CD4-positive, alpha-beta T cell treated with Interleukin-4 for 4 hours (primary cell): ENCODE data around the gene KRT77.
"Not testable (repeated sequence)": the region's sequence is repeated elsewhere in the genome, so short reads cannot be mapped to it uniquely, and the experiment has no call there.

Experiments used
- DNase-seq: peaks from one replicate; pipeline ENCODE4 v3.0.0-alpha.2; 2020

Gene KRT77

GRCh38 chr12:52673713-52674432, 29.5 kb downstream of the KRT77 start:
- no peak for DNase-seq

DNA sequence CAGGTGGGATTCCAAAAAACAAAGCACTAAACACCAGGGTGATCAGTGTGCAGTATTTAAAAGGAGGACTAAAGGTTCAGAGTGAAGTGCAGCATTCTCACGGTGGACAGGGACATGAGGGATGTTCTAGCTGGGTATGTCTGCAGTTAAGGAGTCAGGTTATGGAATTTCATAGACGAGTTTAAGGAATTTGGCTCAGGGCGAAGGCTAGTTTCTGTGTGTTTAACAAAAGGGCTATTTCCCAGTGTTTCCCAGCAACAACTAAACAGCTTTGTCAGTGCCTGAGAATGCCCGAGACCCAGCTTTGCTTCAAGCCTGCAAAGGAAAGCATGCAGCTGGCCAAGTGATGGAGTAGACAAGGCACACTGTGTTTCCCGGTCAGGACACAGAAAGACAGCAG, 30.1 kb downstream of the KRT77 start:
- DNase-seq, result no peak

DNA sequence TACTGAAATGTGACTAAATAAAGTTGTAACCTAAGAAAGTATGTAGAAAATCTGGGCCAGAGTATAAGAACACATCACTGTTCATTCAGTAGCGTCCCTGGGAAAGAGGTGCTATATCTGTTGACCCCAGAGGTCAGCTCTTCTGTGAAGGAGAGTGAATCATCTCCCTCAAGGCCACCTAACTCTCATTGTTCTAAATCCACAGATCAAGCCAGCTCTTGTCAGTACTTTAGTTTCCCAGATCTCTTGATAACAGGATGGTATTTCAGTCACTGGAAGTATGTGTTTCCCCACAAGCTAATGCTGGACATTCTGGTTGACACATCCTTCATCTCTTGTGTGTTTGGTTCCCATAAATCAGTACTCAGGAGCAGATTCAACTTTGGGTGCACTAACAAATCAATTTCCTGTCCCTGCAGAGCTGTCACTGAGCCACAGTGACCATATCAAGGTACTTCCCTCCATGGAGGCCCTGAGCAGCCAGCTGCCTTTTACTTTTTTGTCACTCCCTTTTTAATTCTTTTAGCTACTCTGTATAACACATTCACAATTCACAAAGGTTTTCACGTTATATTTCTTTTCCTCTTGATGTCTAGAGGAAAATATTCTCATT, 30.9 kb downstream of the KRT77 start:
- no peak for DNase-seq

DNA sequence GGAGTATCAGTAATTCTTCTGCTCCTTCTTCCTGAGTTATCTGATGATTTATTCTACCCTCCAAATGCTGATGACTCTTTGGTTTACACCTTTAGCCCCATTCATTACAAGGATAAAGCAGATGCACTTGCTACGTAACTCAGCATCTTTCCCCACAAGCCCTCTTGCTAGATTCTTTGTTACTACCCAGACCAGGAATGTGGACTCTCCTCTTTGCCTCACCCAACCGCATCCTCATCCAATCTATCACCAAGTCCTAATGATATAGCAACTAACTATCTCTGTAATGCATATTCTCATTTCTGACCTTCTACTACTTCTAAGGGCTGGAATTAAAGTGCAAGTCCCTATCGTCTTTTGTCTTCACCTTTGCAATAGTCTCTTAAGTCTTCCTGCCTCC, 32.4 kb downstream of the KRT77 start:
- DNase-seq, result no peak

DNA sequence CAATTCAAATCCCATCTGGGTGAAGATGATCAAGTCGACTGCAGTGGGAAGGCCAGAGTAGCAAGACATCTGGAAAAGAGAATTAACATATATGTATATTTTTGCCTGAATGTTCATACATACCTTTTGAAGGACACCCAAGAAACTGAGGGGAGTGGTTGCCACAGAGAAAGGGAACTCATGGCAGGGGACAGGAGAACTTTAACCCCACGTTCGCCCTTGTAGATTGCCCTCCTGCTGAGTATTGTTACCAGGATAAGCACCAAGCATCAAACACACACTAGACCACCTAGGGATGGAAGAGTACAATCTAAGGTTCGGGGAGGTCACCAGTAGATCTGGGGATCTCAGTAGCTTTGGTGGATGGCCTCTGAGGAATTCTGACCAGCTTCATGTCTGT, 32.8 kb downstream of the KRT77 start:
- no peak for DNase-seq

- DNase-seq, result not testable (repeated sequence)
These were observed 33.4 kb downstream of the KRT77 start for GRCh38 chr12:52669941-52670340.

- no peak for DNase-seq
These were observed 33.9 kb downstream of the KRT77 start for GRCh38 chr12:52669426-52669825.

DNA sequence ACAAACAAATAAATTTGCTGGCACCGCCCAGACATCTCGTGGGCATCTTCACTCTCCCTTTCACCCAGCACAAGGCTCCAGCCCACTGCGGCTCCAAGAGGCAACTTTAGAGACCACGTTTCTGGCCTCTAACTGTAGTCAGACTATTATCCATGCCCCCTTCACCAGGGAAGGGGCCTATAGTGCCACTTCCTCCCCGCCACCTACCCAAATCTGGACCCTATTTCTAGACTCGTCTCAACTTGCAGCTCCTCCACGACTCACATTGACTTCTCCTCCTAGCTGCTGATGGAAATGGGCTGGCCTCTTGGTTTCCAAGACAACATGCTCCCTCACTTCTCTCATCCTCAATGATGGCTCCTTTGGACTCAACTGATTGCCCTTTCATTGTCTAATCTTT, 35.4 kb downstream of the KRT77 start:
- DNase-seq, result no peak

DNA sequence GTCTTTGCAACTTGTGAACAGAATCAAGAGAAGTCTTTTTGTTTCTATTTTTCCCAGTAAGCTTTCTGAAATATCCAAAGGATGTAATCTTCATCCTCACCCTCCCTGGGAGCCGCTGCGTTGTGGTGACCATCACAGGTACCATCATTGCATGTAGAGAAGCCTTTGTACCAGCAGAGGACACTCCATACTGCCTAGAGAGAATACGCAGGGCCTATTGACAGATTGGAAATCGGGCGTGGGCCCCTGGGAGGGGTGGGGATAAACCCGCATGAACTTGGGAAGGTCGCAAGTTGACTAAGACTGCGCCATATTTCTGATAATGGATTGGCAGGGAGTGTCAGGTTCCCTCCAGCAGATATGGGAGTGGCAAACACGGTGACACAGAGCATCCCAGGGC, 35.8 kb downstream of the KRT77 start:
- no peak for DNase-seq

- no peak for DNase-seq
These were observed 36.9 kb downstream of the KRT77 start for GRCh38 chr12:52666471-52666870.

GRCh38 chr12:52663420-52663819, 39.9 kb downstream of the KRT77 start:
- DNase-seq, result no peak

- DNase-seq, result no peak
These were observed 40.5 kb downstream of the KRT77 start for GRCh38 chr12:52662918-52663229.

GRCh38 chr12:52662093-52662917, 41.0 kb downstream of the KRT77 start:
- no peak for DNase-seq

DNA sequence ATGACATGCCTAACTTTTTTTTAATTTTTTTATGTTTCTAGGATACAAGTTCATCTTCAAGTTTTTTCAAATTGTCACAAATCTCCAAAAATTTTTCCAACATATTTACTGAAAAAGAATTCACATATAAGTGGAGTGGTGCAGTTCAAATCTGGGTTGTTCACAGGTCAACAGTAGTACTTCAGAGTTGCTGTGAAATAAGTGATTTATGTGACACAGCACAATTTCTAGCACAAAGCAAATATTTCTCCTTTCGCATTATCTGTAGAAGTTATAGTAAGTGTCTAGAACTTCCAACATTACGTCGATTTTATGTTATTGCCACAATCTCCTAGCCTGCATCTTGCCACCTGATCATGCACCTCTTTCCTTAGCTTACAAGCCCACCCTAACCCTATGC, 41.7 kb downstream of the KRT77 start:
- no peak for DNase-seq

- DNase-seq, result no peak
These were observed 42.3 kb downstream of the KRT77 start for GRCh38 chr12:52660934-52661499.

DNA sequence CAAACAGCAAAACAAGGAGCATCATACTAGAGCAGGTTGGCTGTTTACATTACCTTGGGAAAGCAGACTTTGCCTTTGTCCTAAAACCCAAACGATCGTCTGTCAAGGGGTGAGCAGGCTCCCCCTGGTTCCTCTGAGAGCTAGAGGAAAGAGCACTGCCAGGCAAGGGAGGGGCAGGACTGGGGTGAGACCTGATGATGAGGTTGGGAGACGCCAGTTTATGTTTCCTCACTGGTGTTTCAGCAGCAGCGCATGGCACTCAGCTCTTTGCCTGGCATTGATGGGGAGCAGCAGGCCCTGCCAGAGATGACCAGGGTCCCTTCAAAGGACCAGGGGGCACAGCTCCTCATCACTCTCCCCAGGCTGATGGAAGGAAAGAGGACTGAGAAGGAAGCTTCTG, 43.4 kb downstream of the KRT77 start:
- DNase-seq, result no peak

GRCh38 chr12:52659395-52659794, 43.9 kb downstream of the KRT77 start:
- no peak for DNase-seq

DNA sequence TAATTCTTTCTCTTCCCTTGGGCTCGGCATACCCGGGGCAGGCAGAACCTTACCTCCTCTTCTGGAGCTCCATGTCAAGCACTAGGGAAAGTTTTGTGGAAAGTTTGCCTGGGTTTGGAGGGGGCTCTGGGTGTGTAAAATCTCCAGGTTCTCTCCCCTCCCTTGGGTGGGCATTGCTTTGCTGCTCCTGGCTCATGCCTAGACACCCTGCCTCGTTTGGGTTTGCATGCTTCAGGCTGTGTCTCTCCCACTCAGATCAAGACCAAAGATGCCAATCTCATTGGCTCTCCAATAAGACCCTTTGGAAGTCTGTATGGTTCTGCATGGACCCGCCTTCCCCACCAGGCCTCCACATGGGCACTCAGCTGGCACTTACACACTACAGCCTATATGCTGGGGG, 45.1 kb downstream of the KRT77 start:
- DNase-seq, result no peak

GRCh38 chr12:52657250-52657902, 45.9 kb downstream of the KRT77 start:
- no peak for DNase-seq

DNA sequence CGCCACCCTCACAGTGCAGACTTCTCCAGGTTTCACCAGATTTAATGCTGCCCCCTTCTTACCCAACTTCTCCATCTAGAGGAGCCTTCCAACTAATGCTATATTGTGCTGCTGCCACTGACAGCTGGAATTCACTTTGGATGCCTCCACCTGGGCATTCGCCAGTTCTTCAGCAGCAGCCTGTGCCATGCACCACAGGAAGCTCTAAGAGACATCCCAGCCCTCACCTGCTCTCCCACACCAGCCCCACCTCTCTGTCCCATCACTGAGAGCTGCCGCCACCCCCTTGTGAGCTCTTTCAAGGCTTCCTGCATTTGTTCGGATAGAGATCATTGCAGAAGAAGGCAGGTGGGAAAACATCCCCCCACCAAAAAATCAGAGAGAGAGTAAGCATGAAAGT, 46.7 kb downstream of the KRT77 start:
- DNase-seq, result no peak

DNA sequence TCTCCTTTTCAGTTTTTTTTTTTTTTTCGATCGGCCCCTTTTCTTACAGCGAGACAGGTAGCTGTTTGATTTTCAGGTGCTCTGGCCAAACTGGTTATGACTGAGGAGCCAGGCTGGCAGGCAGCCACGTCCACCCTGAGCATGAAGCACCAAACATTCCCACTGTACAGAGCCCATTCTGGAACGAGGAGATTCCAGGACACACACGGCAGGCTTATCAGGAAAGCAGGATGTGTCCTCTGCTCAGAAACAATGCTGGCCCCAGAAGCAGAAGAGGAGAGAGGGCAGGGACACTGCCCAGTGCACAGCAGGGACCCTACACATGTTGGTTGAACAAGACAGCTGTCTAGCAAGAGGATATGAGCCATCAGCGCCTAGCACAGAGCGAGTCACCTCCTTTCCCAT, 47.6 kb downstream of the KRT77 start:
- DNase-seq, result no peak

- no peak for DNase-seq
These were observed 48.1 kb downstream of the KRT77 start for GRCh38 chr12:52655251-52655650.

DNA sequence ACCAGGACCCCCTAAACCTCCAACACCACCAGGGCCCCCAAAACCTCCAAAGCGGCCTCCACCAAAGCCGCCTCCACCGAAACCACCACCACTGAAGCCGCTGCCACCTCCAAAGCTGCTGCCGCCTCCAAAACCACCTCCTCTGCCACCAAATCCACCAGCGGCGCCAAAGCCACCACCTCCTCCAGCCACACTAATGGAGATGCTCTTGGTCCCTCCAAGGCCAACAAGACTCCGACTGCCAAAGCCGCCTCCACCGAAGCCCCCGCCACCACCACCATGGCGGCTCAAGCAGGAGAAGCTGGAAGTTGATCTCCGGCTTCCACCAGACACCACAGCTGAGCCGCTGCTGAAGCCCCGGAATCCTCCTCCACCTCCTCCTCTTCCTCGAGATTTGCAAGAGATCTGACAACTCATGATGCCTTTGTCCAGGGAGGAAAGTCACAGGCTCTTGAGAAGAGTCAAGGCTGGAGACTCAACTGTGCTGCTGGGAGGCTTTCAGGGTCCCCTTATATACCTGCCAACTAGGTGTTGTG, 51.5 kb downstream of the KRT77 start, which contains the start of gene KRT2:
Gene KRT2 (minus strand): TSS at position 486 of the 536 bp plus-strand sequence. CDS start 69 bp downstream, at position 417.
- DNase-seq, result no peak
